H1 (cell line): ENCODE data around the gene ALDH1B1.

Source experiments
- EP300 ChIP-seq, 2 experiments: IDR thresholded peaks; 1 replicate in 1 of 2; 2 replicates in 1 of 2; pipeline ENCODE4 v1.6.1; 2011 to 2012; ENCODE audit warnings: low read depth in 2 of 2, low read length in 2 of 2, mild to moderate bottlenecking in 2 of 2, borderline replicate concordance in 1 of 2, inconsistent platforms in 1 of 2, moderate library complexity in 1 of 2
- JUND ChIP-seq: IDR thresholded peaks from 2 replicates; pipeline ENCODE4 v1.6.1; 2011; ENCODE audit warnings: mild to moderate bottlenecking, improper control_type of control experiment, low read length
- POLR2A ChIP-seq, 2 experiments: IDR thresholded peaks; 1 replicate in 1 of 2; 2 replicates in 1 of 2; pipeline ENCODE4 v1.6.1; 2011; ENCODE audit warnings: low read depth in 2 of 2, low read length in 2 of 2, mild to moderate bottlenecking in 2 of 2; ENCODE audit errors: control extremely low read depth in 1 of 2
- POLR2AphosphoS5 ChIP-seq: IDR thresholded peaks from 2 replicates; pipeline ENCODE4 v1.6.1; 2011; ENCODE audit warnings: low read depth, low read length
- RAD21 ChIP-seq, 2 experiments: IDR thresholded peaks in 1 of 2; conservative IDR thresholded peaks in 1 of 2; 2 replicates each; pipeline ENCODE4 v1.6.1; 2011; ENCODE audit warnings: low read depth in 2 of 2, low read length in 2 of 2, improper control_type of control experiment in 1 of 2, inconsistent platforms in 1 of 2, mild to moderate bottlenecking in 1 of 2, moderate library complexity in 1 of 2
- RFX5 ChIP-seq: IDR thresholded peaks from 2 replicates; pipeline ENCODE4 v1.6.1; 2011; ENCODE audit warnings: low read depth, low read length, improper control_type of control experiment, borderline replicate concordance
- SRF ChIP-seq: IDR thresholded peaks from 2 replicates; pipeline ENCODE4 v1.6.1; 2011; ENCODE audit warnings: mild to moderate bottlenecking, low read depth, low read length, moderate library complexity
- YY1 ChIP-seq: IDR thresholded peaks from 2 replicates; pipeline ENCODE4 v1.6.1; 2011; ENCODE audit warnings: low read depth, mild to moderate bottlenecking, low read length
- TF ChIP-seq, protein P1 (sequence below): IDR thresholded peaks from 2 replicates; pipeline ENCODE4 v1.6.1; 2011; ENCODE audit warnings: low read depth, mild to moderate bottlenecking, low read length; ENCODE audit not compliant: insufficient read depth

DNA sequence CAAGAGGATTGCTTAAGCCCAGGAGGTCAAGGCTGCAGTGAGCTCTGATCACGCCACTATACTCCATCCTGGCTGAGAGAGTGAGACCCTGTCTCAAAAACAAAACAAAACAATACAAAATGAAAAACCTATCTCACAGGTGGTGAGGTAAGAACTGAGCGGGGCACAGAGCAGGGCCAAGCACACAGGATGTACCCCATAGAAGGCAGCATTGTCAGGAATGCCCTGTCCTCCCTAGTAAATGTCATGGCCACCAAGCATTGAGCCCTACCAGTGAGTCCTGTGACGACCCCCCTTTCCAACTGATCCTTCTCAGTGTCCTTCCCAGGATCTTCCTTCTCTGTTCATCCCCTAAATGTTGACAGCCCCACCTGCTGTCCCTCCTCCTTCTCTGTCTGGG, 44.6 kb upstream of the ALDH1B1 start:
- no peak for TF ChIP-seq POLR2A (IDR thresholded peaks at IDR 0.05; ENCODE audit: control extremely low read depth in 1 of 2, low read depth in 2 of 2, low read length in 2 of 2)
- no peak for TF ChIP-seq RFX5
- no peak for TF ChIP-seq JUND
- no peak for TF ChIP-seq RAD21 (IDR thresholded peaks at IDR 0.05 in 1 of 2, conservative IDR thresholded peaks at IDR 0.05 in 1 of 2; ENCODE audit: low read depth in 2 of 2, low read length in 2 of 2)
- TF ChIP-seq EP300 (IDR thresholded peaks at IDR 0.05; ENCODE audit: borderline replicate concordance in 1 of 2, low read depth in 2 of 2, low read length in 2 of 2), result no peak
- no peak for TF ChIP-seq YY1
- no peak for TF ChIP-seq SRF
- TF ChIP-seq, protein P1, sequence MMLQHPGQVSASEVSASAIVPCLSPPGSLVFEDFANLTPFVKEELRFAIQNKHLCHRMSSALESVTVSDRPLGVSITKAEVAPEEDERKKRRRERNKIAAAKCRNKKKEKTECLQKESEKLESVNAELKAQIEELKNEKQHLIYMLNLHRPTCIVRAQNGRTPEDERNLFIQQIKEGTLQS, result no peak
- no peak for TF ChIP-seq POLR2AphosphoS5
